Breast epithelium (tissue), 3 donors: ENCODE results near the gene LRRC37B.
"Not testable (repeated sequence)": the region's sequence is repeated elsewhere in the genome, so short reads cannot be mapped to it uniquely, and the experiment has no call there.

Experiments
- POLR2A ChIP-seq: fragments of 450-650 bp; IDR thresholded peaks from one replicate; pipeline ENCODE4 v1.6.1; 2016; ENCODE audit warnings: antibody characterized with exemption, mild to moderate bottlenecking, moderate library complexity
- POLR2AphosphoS5 ChIP-seq, 3 donors: sonication (generic); formaldehyde crosslinking; IDR thresholded peaks; one replicate each; pipeline ENCODE4 v1.6.1; 2017; ENCODE audit warnings: antibody characterized with exemption in 3 of 3
- TF ChIP-seq, protein P1 (sequence below), 3 donors: fragments of 450-650 bp; IDR thresholded peaks; one replicate each; pipeline ENCODE4 v1.5.1; 2016 to 2017; ENCODE audit warnings: antibody characterized with exemption in 3 of 3, mild to moderate bottlenecking in 3 of 3, moderate library complexity in 3 of 3

DNA sequence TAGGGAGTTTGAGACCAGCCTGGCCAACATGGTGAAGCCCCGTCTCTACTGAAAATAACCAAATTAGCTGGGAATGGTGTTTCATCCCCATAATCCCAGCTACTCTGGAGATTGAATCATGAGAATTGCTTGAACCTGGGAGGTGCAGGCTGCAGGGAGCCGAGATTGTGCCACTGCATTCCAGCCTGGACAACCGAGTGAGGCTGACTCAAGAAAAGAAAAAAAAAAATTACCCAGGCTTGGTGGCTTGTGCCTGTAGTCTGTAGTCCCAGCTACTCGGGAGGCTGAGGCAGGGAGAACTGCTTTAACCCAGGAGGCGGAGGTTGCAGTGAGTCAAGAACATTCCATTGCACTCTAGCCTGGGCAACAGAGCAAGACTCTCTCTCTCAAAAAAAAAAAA, 36.8 kb upstream of the LRRC37B start:
- TF ChIP-seq, protein P1, sequence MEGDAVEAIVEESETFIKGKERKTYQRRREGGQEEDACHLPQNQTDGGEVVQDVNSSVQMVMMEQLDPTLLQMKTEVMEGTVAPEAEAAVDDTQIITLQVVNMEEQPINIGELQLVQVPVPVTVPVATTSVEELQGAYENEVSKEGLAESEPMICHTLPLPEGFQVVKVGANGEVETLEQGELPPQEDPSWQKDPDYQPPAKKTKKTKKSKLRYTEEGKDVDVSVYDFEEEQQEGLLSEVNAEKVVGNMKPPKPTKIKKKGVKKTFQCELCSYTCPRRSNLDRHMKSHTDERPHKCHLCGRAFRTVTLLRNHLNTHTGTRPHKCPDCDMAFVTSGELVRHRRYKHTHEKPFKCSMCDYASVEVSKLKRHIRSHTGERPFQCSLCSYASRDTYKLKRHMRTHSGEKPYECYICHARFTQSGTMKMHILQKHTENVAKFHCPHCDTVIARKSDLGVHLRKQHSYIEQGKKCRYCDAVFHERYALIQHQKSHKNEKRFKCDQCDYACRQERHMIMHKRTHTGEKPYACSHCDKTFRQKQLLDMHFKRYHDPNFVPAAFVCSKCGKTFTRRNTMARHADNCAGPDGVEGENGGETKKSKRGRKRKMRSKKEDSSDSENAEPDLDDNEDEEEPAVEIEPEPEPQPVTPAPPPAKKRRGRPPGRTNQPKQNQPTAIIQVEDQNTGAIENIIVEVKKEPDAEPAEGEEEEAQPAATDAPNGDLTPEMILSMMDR (IDR thresholded peaks at IDR 0.05), result not testable (repeated sequence)
- not testable (repeated sequence) for TF ChIP-seq POLR2A; POLR2AphosphoS5 (IDR thresholded peaks at IDR 0.05)
